IPS-20b (cell line): Measurements from ENCODE around the gene RNF181.
"Not testable (repeated sequence)": the region's sequence is repeated elsewhere in the genome, so short reads cannot be mapped to it uniquely, and the experiment has no call there.

Experiments used
- H3K27ac ChIP-seq: one replicate; pipeline ENCODE4 v1.5.1; 2013; ENCODE audit warnings: low read length
- H3K27me3 ChIP-seq: 2 replicates; pipeline ENCODE4 v1.6.1; 2013; ENCODE audit warnings: mild to moderate bottlenecking, low read length, inconsistent platforms; ENCODE audit not compliant: insufficient read depth
- H3K36me3 ChIP-seq: 2 replicates; pipeline ENCODE4 v1.6.1; 2013; ENCODE audit warnings: low read depth, mild to moderate bottlenecking, inconsistent platforms, low read length, moderate library complexity; ENCODE audit not compliant: insufficient read depth
- H3K4me1 ChIP-seq: 2 replicates; pipeline ENCODE4 v1.6.1; 2013; ENCODE audit warnings: mild to moderate bottlenecking, control low read depth, inconsistent platforms, low read length, moderate library complexity; ENCODE audit not compliant: insufficient read depth
- H3K4me3 ChIP-seq: 2 replicates; pipeline ENCODE4 v1.5.1; 2013; ENCODE audit warnings: mild to moderate bottlenecking, low read length, inconsistent platforms
- H3K9ac ChIP-seq: 2 replicates; pipeline ENCODE4 v1.6.1; 2013; ENCODE audit warnings: low read depth, mild to moderate bottlenecking, inconsistent platforms, low read length, moderate library complexity
- H3K9me3 ChIP-seq: 2 replicates; pipeline ENCODE4 v1.6.1; 2013; ENCODE audit warnings: mild to moderate bottlenecking, low read depth, low read length, inconsistent platforms; ENCODE audit not compliant: insufficient read depth

Gene RNF181

DNA sequence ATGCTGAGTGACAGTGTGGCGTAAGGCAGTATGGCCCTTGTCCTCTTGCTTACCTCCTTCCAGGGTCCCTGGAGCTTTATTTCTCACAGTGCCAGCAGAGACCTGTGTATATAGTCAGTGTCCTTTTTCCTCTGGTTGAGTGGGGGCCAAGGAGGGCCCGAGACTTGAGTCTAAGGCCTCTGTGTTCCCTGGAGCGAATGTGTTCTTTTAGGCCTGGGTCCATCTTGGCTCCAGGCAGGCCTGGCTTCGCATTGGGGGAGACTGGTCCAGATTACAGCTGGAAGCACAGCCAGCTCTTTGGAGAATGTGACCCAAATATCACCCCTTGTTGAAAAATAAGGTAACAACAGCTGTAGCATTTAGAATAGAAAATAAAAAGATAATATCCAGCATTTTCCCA, 6.4 kb upstream of the RNF181 start:
- Histone ChIP-seq H3K36me3 (no peaks in the 10 kb centered on the region), H3K27me3 (peaks cover 18% of the 10 kb centered on the region; the same call in 1 of the 2 replicates), H3K9me3 (no peaks in the 10 kb centered on the region), H3K27ac (no peak overlapping the region), H3K4me1 (no peaks in the 10 kb centered on the region), H3K9ac (no peak overlapping the region), H3K4me3 (no peak overlapping the region)

DNA sequence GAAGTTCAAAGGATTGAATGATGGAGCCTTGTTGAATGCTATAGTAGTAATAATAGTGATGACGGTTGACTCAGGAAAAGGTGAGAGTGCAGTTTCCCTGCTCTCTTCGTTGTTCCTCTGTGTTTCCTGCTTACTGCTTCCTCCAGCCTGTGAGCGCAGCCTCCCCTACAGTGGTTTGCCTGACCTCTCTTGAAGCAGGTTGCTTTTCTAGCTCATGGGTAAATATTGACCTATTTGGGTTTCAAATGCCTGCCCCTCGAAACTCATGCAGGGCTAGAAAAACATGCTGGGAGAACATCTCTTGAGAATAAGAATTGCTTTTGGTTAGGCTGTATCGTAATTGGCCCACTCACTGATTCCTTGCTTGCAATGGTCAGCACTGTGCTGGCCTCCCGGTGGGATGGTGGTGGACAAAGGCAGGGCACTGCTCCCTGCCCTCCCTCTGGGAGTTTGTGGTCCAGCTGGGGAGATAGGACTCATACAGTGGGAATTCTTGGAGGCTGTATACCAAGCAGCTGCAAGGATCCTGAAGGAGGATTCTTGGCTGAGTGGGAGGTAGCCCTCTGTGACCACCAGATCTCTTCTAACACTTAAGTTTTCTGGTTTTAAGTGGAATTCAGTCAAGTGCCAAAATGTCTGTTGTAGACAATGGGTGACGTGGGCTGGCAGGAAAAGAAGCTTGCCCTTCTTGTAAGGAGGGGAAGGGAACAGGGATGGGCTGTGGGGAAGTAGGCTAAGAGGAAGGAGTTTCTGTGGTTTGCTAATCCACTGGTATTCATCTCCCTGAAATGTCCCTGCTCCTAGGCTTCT, 5.4 kb upstream of the RNF181 start:
- Histone ChIP-seq H3K27me3 (peaks cover 9% of the 10 kb centered on the region; the same call in 1 of the 2 replicates), H3K9ac (no peak overlapping the region), H3K4me3 (no peak overlapping the region), H3K4me1 (0 out of 2 replicates have a peak, but pooled peaks cover 4% of the 10 kb centered on the region), H3K9me3 (no peaks in the 10 kb centered on the region), H3K36me3 (no peaks in the 10 kb centered on the region), H3K27ac (no peak overlapping the region)

DNA sequence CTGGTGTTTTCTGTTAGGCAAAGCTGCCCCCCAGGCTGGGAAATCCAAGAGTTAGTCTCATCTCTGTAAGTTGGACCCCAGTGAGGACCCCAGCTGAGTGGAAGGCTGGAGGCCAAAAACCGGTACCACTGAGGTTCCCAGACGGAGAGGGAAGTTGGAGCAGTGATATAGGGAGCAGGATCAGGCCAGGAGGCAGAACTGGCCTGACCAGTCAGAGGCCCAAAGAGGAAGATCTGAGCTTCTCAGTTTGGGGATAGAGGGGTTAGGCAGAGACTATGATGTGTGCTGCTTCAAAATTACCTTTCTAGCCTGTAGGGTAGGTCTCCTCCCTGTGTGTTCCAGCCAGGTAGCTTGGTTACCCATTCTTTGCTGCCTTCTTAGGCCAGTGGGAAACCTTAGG, 4.6 kb upstream of the RNF181 start:
- Histone ChIP-seq H3K9ac (no peak overlapping the region), H3K9me3 (no peaks in the 10 kb centered on the region), H3K36me3 (no peaks in the 10 kb centered on the region), H3K4me1 (0 out of 2 replicates have a peak, but pooled peaks cover 4% of the 10 kb centered on the region), H3K27me3 (peaks cover 2% of the 10 kb centered on the region; the same call in 1 of the 2 replicates), H3K27ac (no peak overlapping the region), H3K4me3 (no peak overlapping the region)

DNA sequence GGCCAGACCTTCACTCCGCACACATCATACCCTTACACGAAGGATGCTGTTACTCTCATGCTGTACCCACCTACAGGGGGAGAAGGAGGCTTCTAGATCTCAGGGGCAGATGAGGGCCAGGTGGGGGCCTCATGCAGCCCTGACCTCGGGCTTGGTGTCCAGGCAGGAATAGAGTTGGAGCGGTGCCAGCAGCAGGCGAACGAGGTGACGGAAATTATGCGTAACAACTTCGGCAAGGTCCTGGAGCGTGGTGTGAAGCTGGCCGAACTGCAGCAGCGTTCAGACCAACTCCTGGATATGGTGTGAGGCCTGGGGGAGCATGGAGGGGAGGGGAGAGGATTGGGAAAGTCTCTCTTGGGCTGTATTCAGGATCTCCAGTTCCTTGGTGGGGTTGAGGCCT, 4.0 kb upstream of the RNF181 start:
- Histone ChIP-seq H3K27ac (no peak overlapping the region), H3K36me3 (peaks cover under 1% of the 10 kb centered on the region; the same call in 1 of the 2 replicates), H3K4me1 (peaks cover 6% of the 10 kb centered on the region; the same call in 1 of the 2 replicates), H3K9ac (no peak overlapping the region), H3K27me3 (no peaks in the 10 kb centered on the region; the same call in 1 of the 2 replicates), H3K4me3 (no peak overlapping the region), H3K9me3 (no peaks in the 10 kb centered on the region)

DNA sequence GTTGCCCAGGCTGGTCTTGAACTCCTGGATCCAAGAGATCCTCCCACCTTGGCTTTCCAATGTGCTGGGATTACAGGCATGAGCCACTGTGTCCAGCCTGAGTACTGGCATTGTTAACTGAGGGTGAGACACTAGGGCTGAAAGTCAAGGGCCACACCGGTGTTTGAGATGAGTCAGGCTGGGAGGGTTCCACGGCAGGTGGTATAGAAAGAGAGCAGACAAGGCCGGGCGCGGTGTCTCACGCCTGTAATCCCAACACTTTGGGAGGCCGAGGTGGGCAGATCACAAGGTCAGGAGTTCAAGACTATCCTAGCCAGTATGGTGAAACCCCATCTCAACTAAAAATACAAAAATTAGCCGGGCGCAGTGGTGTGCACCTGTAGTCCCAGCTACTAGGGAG, 3.2 kb upstream of the RNF181 start:
- H3K27ac ChIP-seq, H3K9ac ChIP-seq, H3K4me1 ChIP-seq, H3K27me3 ChIP-seq, H3K9me3 ChIP-seq, H3K36me3 ChIP-seq, H3K4me3 ChIP-seq: not testable (repeated sequence)

DNA sequence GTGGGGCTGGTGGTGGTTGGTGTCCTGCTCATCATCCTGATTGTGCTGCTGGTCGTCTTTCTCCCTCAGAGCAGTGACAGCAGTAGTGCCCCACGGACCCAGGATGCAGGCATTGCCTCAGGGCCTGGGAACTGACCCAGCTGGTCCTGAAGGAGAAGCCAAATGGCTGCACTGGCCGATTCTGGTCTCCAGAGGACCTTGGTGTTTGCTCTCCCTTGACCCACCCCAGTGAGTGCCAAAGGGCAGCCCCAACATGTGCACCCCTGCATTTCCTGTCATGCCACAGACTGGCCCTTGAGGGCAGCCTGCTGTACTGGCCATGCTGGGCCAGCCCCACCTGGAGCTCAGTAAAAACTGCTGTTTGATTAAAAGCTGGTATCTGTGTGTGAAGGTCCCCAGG, 2.5 kb upstream of the RNF181 start:
- Histone ChIP-seq H3K4me1 (peaks cover 7% of the 10 kb centered on the region; the same call in 1 of the 2 replicates), H3K9ac (no peak overlapping the region), H3K27ac (no peak overlapping the region), H3K36me3 (peaks cover 15% of the 10 kb centered on the region), H3K4me3 (no peak overlapping the region), H3K27me3 (no peaks in the 10 kb centered on the region; the same call in 1 of the 2 replicates), H3K9me3 (no peaks in the 10 kb centered on the region)

DNA sequence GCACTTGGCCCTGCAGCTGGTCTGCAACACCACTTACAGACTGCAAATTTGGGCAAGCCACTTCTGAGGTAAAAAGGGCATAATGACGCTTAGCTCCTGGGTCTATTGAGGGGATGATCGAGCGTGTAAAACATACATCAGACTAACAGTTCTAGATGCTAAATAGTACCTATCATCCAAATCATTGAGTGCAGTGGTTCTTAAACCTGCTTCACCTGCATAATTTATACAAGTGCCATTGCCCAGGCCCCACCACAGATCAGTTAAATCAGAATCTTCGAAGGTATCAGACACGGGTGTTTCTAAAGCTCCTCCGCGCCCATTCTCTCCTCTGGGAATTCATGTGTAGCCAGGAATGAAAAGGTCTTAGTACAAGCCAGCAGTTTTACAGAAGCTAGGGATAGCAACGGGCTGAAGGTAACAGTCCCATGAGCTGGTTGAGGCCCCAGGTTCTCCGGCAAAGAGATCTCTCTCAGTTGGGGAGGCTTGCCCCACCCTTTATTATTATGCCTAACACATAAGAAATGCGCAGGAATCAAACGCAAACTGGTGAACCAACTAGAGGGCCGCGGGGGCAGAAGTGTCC, 737 bp upstream of the RNF181 start:
- H3K27me3 ChIP-seq = no peaks in the 10 kb centered on the region
- peaks cover 32% of the 10 kb centered on the region for H3K36me3 ChIP-seq
- H3K4me1 ChIP-seq = peaks cover 7% of the 10 kb centered on the region; the same call in 1 of the 2 replicates
- H3K4me3 ChIP-seq = peak overlapping the region; percentile 87
- H3K9ac ChIP-seq = peak overlapping the region; percentile 87; the same call in 1 of the 2 replicates
- H3K27ac ChIP-seq = peak overlapping the region; percentile 86
- no peaks in the 10 kb centered on the region for H3K9me3 ChIP-seq

DNA sequence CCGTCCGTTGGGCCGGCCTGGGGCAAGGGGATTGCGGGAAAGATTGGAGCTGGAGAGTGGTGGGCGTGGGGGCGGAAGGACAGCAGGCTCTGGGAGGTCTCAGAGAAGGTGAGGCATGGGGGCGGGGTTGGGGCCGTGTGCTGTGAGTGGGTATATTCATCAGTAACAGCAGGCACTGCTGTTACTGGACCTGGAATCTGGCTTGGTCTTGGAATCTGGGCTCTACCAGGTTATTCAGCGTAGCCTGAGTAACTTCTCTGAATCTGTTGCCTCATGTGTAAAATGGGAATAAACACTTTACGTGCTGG, 435 bp downstream of the RNF181 start:
- no peaks in the 10 kb centered on the region for H3K9me3 ChIP-seq
- H3K27ac ChIP-seq = no peak overlapping the region
- peaks cover 7% of the 10 kb centered on the region; the same call in 1 of the 2 replicates for H3K4me1 ChIP-seq
- H3K9ac ChIP-seq = peak overlapping the region; percentile 87
- peaks cover 33% of the 10 kb centered on the region for H3K36me3 ChIP-seq
- H3K27me3 ChIP-seq = no peaks in the 10 kb centered on the region
- peak overlapping the region; percentile 87 for H3K4me3 ChIP-seq

DNA sequence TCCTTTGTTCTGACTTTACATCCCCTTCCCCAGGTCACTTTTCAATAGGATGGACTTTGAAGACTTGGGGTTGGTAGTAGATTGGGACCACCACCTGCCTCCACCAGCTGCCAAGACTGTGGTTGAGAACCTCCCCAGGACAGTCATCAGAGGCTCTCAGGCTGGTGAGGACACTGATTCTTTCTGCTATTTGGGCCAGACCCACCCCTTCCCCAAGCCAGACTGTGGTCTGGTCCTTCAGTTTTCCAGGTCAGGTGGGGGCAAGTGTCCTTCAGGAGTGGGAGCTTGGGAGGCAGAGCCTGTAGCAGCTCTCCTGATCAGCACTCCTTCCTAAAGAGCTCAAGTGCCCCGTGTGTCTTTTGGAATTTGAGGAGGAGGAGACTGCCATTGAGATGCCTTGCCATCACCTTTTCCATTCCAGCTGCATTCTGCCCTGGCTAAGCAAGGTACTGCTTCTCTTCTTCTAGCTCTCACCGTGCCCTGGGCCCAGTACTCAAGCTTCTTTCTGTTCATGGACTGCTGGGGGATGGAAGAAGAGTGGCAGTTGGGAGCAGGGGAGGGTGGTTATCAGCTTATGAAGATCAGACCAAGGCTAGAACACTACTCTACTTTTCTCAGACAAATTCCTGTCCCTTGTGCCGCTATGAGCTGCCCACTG, 1.1 kb downstream of the RNF181 start:
- H3K27ac ChIP-seq = no peak overlapping the region
- H3K9me3 ChIP-seq = no peaks in the 10 kb centered on the region
- peak overlapping the region; percentile 87 for H3K9ac ChIP-seq
- peaks cover 7% of the 10 kb centered on the region; the same call in 1 of the 2 replicates for H3K4me1 ChIP-seq
- peak overlapping the region; percentile 87 for H3K4me3 ChIP-seq
- H3K36me3 ChIP-seq = peaks cover 33% of the 10 kb centered on the region
- H3K27me3 ChIP-seq = no peaks in the 10 kb centered on the region

DNA sequence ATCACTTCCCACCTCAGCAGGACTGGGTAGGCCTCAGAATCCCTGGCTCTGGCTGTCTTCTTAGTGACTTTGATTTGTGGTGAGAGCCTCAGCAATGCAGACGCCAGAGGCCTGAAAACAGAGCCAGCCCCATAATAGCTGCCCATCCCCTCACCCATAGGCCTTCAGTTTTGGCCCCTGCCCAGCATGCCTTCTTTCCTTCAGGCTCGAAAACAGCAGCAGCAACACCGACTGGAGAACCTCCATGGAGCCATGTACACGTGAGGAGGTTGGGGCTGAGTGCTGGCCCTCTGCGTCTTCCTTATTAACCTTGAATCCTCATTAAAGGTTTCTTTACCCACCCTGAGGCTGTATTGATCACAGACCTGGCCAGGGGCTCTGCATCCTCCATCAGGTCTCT, 1.7 kb downstream of the RNF181 start:
- Histone ChIP-seq H3K4me1 (peaks cover 7% of the 10 kb centered on the region; the same call in 1 of the 2 replicates), H3K9me3 (no peaks in the 10 kb centered on the region), H3K9ac (no peak overlapping the region), H3K36me3 (peaks cover 33% of the 10 kb centered on the region), H3K27me3 (no peaks in the 10 kb centered on the region), H3K4me3 (no peak overlapping the region), H3K27ac (no peak overlapping the region)

DNA sequence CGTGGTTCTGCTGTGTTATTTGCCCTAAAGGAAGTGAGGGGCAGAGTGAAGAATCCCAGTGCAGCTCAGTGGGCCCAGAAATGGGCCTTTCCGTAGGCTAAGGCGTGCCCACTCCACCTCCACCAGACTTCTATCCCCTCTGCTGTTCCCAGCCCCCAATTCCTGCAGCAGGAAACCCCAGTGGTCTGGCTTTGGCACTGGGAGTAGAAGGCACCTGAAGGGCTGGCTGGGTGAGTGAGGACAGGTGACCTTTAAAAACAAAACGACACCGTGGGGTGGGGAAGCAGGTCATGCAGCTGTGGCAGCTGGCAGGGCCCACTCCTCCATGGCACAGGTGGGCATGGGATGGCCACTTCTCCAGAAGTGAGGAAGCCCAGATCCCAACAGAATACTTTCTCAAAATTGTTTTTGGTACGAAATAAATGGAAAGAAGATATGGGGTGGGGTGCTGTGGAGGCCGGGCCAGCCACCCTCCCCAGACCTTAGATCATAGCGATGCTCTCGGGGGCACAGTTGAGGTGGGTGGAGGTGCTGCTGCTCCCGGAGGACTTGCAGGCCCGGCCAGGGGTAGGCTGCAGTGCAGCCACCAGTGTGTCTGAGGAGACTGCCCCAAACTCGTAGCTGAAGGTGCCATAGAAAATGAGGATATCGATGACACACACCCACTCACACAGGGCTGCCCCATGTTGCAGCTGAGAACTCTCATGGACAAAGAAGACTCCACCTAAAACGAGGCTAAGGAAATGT, 3.2 kb downstream of the RNF181 start:
- Histone ChIP-seq H3K4me3 (no peak overlapping the region), H3K9ac (no peak overlapping the region), H3K4me1 (peaks cover 7% of the 10 kb centered on the region; the same call in 1 of the 2 replicates), H3K9me3 (no peaks in the 10 kb centered on the region), H3K36me3 (peaks cover 33% of the 10 kb centered on the region), H3K27ac (no peak overlapping the region), H3K27me3 (no peaks in the 10 kb centered on the region)
